IMR-90 (cell line): ENCODE data around the gene PPARGC1A. TPM values are rescaled to one million over a fixed set of nuclear protein-coding genes. Genes with fewer than 3 reads are reported as not detected.

Experiments
- ATAC-seq: fragments of 200-7000 bp; cut with Tn5 transposase; 2 replicates; pipeline ENCODE4 v1.9.1; 2020; ENCODE audit warnings: low read depth, mild to moderate bottlenecking, moderate library complexity
- BruUV-seq: library from RNA; stranded (reverse); fragments of 400-500 nt; replicated peaks from 2 replicates; lab custom pipeline; 2021; lab: Mats Ljungman, UMichigan
- CTCF ChIA-PET: fragments of 300-600 bp; formaldehyde crosslinking; extraction: SDS; loops from one replicate; lab custom pipeline; 2021; ENCODE audit warnings: antibody characterized with exemption; lab: Yijun Ruan, JAX
- POLR2A ChIA-PET: fragments of 300-600 bp; sonication (Branson Sonifier 250); formaldehyde crosslinking; loops from one replicate; lab custom pipeline; 2022; ENCODE audit warnings: antibody characterized with exemption; ENCODE audit not compliant: unreplicated experiment; lab: Charles Lee
- DNase-seq: peaks from one replicate; pipeline ENCODE4 v3.0.0; 2013
- H2AFZ ChIP-seq: replicated peaks from 2 replicates; pipeline ENCODE3; 2013; ENCODE audit warnings: low read length, mild to moderate bottlenecking; ENCODE audit not compliant: poor library complexity
- H2AK5ac ChIP-seq: 2 replicates; pipeline ENCODE4 v1.6.1; 2013; ENCODE audit warnings: low read depth, low read length, inconsistent platforms
- H2AK9ac ChIP-seq: replicated peaks from 2 replicates; pipeline ENCODE3; 2013; ENCODE audit warnings: mild to moderate bottlenecking, low read depth, low read length, moderate library complexity; ENCODE audit not compliant: poor library complexity
- H2BK120ac ChIP-seq: 2 replicates; pipeline ENCODE4 v1.6.1; 2013; ENCODE audit warnings: low read depth, low read length, inconsistent platforms
- H2BK15ac ChIP-seq: 3 replicates; pipeline ENCODE4 v1.6.1; 2013; ENCODE audit warnings: low read depth, low read length, inconsistent platforms
- H2BK20ac ChIP-seq: 2 replicates; pipeline ENCODE4 v1.6.1; 2013; ENCODE audit warnings: low read depth, mild to moderate bottlenecking, inconsistent platforms, low read length, moderate library complexity
- H2BK5ac ChIP-seq: 2 replicates; pipeline ENCODE4 v1.6.1; 2013; ENCODE audit warnings: mild to moderate bottlenecking, low read depth, low read length, inconsistent platforms; ENCODE audit not compliant: poor library complexity, severe bottlenecking
- H3K14ac ChIP-seq: replicated peaks from 2 replicates; pipeline ENCODE4 v1.6.1; 2013; ENCODE audit warnings: low read depth, low read length, inconsistent platforms
- H3K18ac ChIP-seq: 2 replicates; pipeline ENCODE4 v1.6.1; 2013; ENCODE audit warnings: low read depth, low read length, control low read depth
- H3K23ac ChIP-seq: 2 replicates; pipeline ENCODE4 v1.6.1; 2013; ENCODE audit warnings: low read depth, low read length, inconsistent platforms
- H3K27ac ChIP-seq: 2 replicates; pipeline ENCODE4 v1.5.1; 2013; ENCODE audit warnings: mild to moderate bottlenecking, control low read depth, low read length; ENCODE audit not compliant: insufficient read depth
- H3K27me3 ChIP-seq: 2 replicates; pipeline ENCODE4 v1.6.1; 2013; ENCODE audit warnings: low read length; ENCODE audit not compliant: control insufficient read depth, insufficient read depth
- H3K36me3 ChIP-seq: 2 replicates; pipeline ENCODE4 v1.6.1; 2013; ENCODE audit warnings: low read length, mixed read lengths; ENCODE audit not compliant: control insufficient read depth, insufficient read depth
- H3K4ac ChIP-seq: 2 replicates; pipeline ENCODE4 v1.6.1; 2013; ENCODE audit warnings: low read depth, low read length, inconsistent platforms
- H3K4me1 ChIP-seq: 2 replicates; pipeline ENCODE4 v1.6.1; 2013; ENCODE audit warnings: low read length, mixed read lengths; ENCODE audit not compliant: control insufficient read depth, insufficient read depth
- H3K4me2 ChIP-seq: 2 replicates; pipeline ENCODE4 v1.6.1; 2013; ENCODE audit warnings: low read depth, mild to moderate bottlenecking, control low read depth, low read length, moderate library complexity
- H3K4me3 ChIP-seq: 2 replicates; pipeline ENCODE4 v1.5.1; 2013; ENCODE audit warnings: low read depth, mild to moderate bottlenecking, control low read depth, low read length, moderate library complexity; ENCODE audit not compliant: insufficient read depth
- H3K56ac ChIP-seq: 2 replicates; pipeline ENCODE4 v1.6.1; 2013; ENCODE audit warnings: low read length, inconsistent platforms; ENCODE audit not compliant: insufficient read depth; ENCODE audit errors: extremely low read depth
- H3K79me1 ChIP-seq, 2 experiments: 2 replicates each; pipeline ENCODE4 v1.6.1; 2013; ENCODE audit warnings: low read length in 2 of 2, inconsistent platforms in 1 of 2, low read depth in 1 of 2
- H3K9ac ChIP-seq: 2 replicates; pipeline ENCODE4 v1.6.1; 2013; ENCODE audit warnings: low read depth, low read length, control low read depth
- H3K9me1 ChIP-seq: 2 replicates; pipeline ENCODE4 v1.6.1; 2013; ENCODE audit warnings: low read length, inconsistent platforms; ENCODE audit not compliant: insufficient read depth
- H3K9me3 ChIP-seq: 2 replicates; pipeline ENCODE4 v1.6.1; 2013; ENCODE audit warnings: low read length; ENCODE audit not compliant: control insufficient read depth, insufficient read depth
- H4K20me1 ChIP-seq: 2 replicates; pipeline ENCODE4 v1.6.1; 2013; ENCODE audit warnings: low read length, inconsistent platforms; ENCODE audit not compliant: insufficient read depth
- H4K5ac ChIP-seq: 2 replicates; pipeline ENCODE4 v1.6.1; 2013; ENCODE audit warnings: mild to moderate bottlenecking, low read depth, low read length, control low read depth
- H4K8ac ChIP-seq, 2 experiments: 2 replicates each; pipeline ENCODE4 v1.6.1; 2013; ENCODE audit warnings: low read depth in 2 of 2, low read length in 2 of 2, control low read depth in 1 of 2, inconsistent platforms in 1 of 2
- H4K91ac ChIP-seq: 2 replicates; pipeline ENCODE4 v1.6.1; 2013; ENCODE audit warnings: low read depth, low read length, inconsistent platforms; ENCODE audit not compliant: insufficient read depth
- CEBPB ChIP-seq: IDR thresholded peaks from 2 replicates; pipeline ENCODE4 v1.6.1; 2012; ENCODE audit warnings: low read depth, low read length, improper control_type of control experiment
- ELK1 ChIP-seq: fragments of 150-350 bp; IDR thresholded peaks from 2 replicates; pipeline ENCODE4 v1.6.1; 2016; ENCODE audit warnings: low read depth, mild to moderate bottlenecking, low read length, moderate library complexity, borderline replicate concordance
- FOS ChIP-seq: fragments of 150-350 bp; IDR thresholded peaks from 2 replicates; pipeline ENCODE4 v1.6.1; 2016; ENCODE audit warnings: low read depth, low read length
- MXI1 ChIP-seq: IDR thresholded peaks from 2 replicates; pipeline ENCODE4 v1.6.1; 2012; ENCODE audit warnings: low read depth, mild to moderate bottlenecking, low read length, moderate library complexity, borderline replicate concordance
- NFE2L2 ChIP-seq: fragments of 150-350 bp; IDR thresholded peaks from 2 replicates; pipeline ENCODE4 v1.6.1; 2016; ENCODE audit warnings: low read depth, mild to moderate bottlenecking, low read length
- RAD21 ChIP-seq: IDR thresholded peaks from 2 replicates; pipeline ENCODE4 v1.6.1; 2012; ENCODE audit warnings: low read length, improper control_type of control experiment
- RCOR1 ChIP-seq: IDR thresholded peaks from 2 replicates; pipeline ENCODE4 v1.6.1; 2012; ENCODE audit warnings: mild to moderate bottlenecking, low read length, improper control_type of control experiment; ENCODE audit not compliant: insufficient replicate concordance
- WGBS, 2 experiments: methylation state at CpG; one replicate each; pipeline versions ENCODE4 v1.1.5 to v1.1.7; 2013; ENCODE audit warnings: missing lambda C conversion rate in 2 of 2; ENCODE audit not compliant: insufficient read length in 1 of 2; ENCODE audit errors: extremely low coverage in 2 of 2; 5-methylcytosine and 5-hydroxymethylcytosine counted together
- dilution Hi-C: fragments of 300-500 bp; cut with HindIII; formaldehyde crosslinking; loops from one replicate; pipeline ENCODE4 v1.14.3; 2018; ENCODE audit warnings: low sequenced_read_pairs; ENCODE audit not compliant: unreplicated experiment
- in situ Hi-C: fragments of 300-500 bp; cut with MboI; formaldehyde crosslinking; loops from 3 replicates; pipeline ENCODE4 v1.14.3; 2019; ENCODE audit warnings: low sequenced_read_pairs, inconsistent platforms, mixed read lengths
- intact Hi-C: fragments of 100-400 bp; cut with micrococcal nuclease; formaldehyde crosslinking; loops from 2 replicates; pipeline ENCODE4 v1.10.0; 2022
- polyA plus RNA-seq, 3 experiments: library from polyadenylated mRNA; depleted of rRNA; stranded (reverse); fragments of >200 nt; gene quantifications; 2 replicates each; pipeline ENCODE4 v1.2.3, GENCODE V29; 2012; ENCODE audit warnings: low replicate concordance in 1 of 3
- total RNA-seq: library from RNA; depleted of rRNA; stranded (reverse); fragments of >200 nt; gene quantifications from 2 replicates; pipeline ENCODE4 v1.2.3, GENCODE V29; 2012

PPARGC1A gene
- total and polyA plus RNA-seq, 2 of the 4 experiments (the other 2 are of a cell fraction): under 0.01 to 0.03 TPM

GRCh38 chr4:23876418-23877089 is 13.3 kb downstream of the PPARGC1A start:
- H3K79me1 ChIP-seq: no peaks in the 10 kb centered on the region
- dilution Hi-C loops (no loop called here), intact Hi-C loops (no loop called here), in situ Hi-C loops (no loop called here)
- POLR2A ChIA-PET: no interaction called here
- no peak overlapping the region for H4K91ac ChIP-seq
- no peak overlapping the region for H2BK120ac ChIP-seq
- H4K20me1 ChIP-seq: no peaks in the 10 kb centered on the region
- no peak for DNase-seq
- peaks cover 3% of the 10 kb centered on the region; the same call in 1 of the 2 replicates for H3K9me1 ChIP-seq
- no peaks in the 10 kb centered on the region; the same call in none of the 2 replicates for H3K4me1 ChIP-seq
- H3K56ac ChIP-seq: no peak overlapping the region
- no peak overlapping the region for H3K4ac ChIP-seq
- no peak overlapping the region for H4K8ac ChIP-seq
- no peak overlapping the region for H3K14ac ChIP-seq
- no peak overlapping the region for H3K27ac ChIP-seq
- no TSS peak for BruUV-seq
- WGBS, 2 experiments: no CpG with 5 or more reads among the region's 3 CpGs
- no peak overlapping the region for H3K4me2 ChIP-seq
- H2BK15ac ChIP-seq: no peak overlapping the region
- no peaks in the 10 kb centered on the region for H3K9me3 ChIP-seq
- no peak overlapping the region for H2AFZ ChIP-seq
- H2AK9ac ChIP-seq: no peak overlapping the region
- no peaks in the 10 kb centered on the region; the same call in 1 of the 2 replicates for H3K36me3 ChIP-seq
- no peak overlapping the region for H4K5ac ChIP-seq
- no peak overlapping the region for H2BK20ac ChIP-seq
- H3K23ac ChIP-seq: no peak overlapping the region
- H3K27me3 ChIP-seq: peaks cover 9% of the 10 kb centered on the region; the same call in 1 of the 2 replicates
- H2BK5ac ChIP-seq: no peak overlapping the region
- H3K4me3 ChIP-seq: no peak overlapping the region
- ATAC-seq: no peak
- no peak overlapping the region for H3K18ac ChIP-seq
- H2AK5ac ChIP-seq: no peak overlapping the region
- CTCF ChIA-PET: interaction anchor here (1.2 kb wide), 1 partner anchor 13 kb away, joined by 3 read pairs; no protein-coding TSS in a partner anchor
- no peak overlapping the region for H3K9ac ChIP-seq
- no peak for TF ChIP-seq MXI1
- TF ChIP-seq RAD21: no peak
- no peak for TF ChIP-seq ELK1
- no peak for TF ChIP-seq CEBPB
- no peak for TF ChIP-seq FOS
- no peak for TF ChIP-seq NFE2L2
- no peak for TF ChIP-seq RCOR1
